ENCODE measurements around the gene UGT2B17. TPM values are rescaled to one million over a fixed set of nuclear protein-coding genes. Genes with fewer than 3 reads are reported as not detected.

The UGT2B17 gene
- total RNA-seq, 1 experiment from 2014 or later, result not detected

DNA sequence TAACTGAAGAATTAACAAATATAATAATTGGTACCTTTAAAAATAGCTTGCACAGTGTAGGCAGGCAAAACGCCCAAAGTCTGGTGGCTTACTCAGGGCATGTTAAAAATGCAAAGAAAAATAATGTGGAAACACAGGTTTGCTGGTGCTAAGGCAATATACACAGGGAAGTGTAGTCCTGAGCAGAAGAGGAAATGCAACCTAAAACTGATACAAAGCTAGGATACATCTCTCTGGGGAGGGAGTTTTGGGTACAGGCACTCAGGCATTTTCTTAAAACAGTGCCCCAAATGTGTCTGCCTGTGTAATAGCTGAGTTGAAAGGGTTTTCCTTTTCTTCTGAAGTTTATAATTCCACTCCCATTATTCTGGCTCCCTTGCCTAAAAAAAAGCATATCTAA lies 81.4 kb downstream of the UGT2B17 start:
- intact Hi-C loops (cut with micrococcal nuclease; ENCODE audit: unreplicated experiment) (no loop called here), in situ Hi-C loops (cut with HindIII; ENCODE audit: low pct_unique_long_range_greater_than_20kb, low sequenced_read_pairs) (no loop called here)
- H3K27me3 ChIP-seq (ENCODE audit: control insufficient read depth, insufficient read depth, low read length), result no peaks in the 10 kb centered on the region
- H3K27ac ChIP-seq (ENCODE audit: low read length), result no peak overlapping the region
- no TSS peak for BruUV-seq (replicated peaks)
- CTCF ChIA-PET, result no interaction called here
- no peak for ATAC-seq
- no peaks in the 10 kb centered on the region for H3K36me3 ChIP-seq (ENCODE audit: control insufficient read depth, insufficient read depth, low read length)
- H3K4me1 ChIP-seq (ENCODE audit: control insufficient read depth, insufficient read depth, low read length), result no peaks in the 10 kb centered on the region
- TF ChIP-seq SIN3A (IDR thresholded peaks at IDR 0.05; ENCODE audit: borderline replicate concordance, insufficient read depth, low read depth, low read length) (no peak), POLR2AphosphoS5 (IDR thresholded peaks at IDR 0.05; ENCODE audit: low read depth, low read length) (no peak), TCF7L2 (IDR thresholded peaks at IDR 0.05; ENCODE audit: low read depth, low read length) (no peak)
- TF ChIP-seq, protein P1, sequence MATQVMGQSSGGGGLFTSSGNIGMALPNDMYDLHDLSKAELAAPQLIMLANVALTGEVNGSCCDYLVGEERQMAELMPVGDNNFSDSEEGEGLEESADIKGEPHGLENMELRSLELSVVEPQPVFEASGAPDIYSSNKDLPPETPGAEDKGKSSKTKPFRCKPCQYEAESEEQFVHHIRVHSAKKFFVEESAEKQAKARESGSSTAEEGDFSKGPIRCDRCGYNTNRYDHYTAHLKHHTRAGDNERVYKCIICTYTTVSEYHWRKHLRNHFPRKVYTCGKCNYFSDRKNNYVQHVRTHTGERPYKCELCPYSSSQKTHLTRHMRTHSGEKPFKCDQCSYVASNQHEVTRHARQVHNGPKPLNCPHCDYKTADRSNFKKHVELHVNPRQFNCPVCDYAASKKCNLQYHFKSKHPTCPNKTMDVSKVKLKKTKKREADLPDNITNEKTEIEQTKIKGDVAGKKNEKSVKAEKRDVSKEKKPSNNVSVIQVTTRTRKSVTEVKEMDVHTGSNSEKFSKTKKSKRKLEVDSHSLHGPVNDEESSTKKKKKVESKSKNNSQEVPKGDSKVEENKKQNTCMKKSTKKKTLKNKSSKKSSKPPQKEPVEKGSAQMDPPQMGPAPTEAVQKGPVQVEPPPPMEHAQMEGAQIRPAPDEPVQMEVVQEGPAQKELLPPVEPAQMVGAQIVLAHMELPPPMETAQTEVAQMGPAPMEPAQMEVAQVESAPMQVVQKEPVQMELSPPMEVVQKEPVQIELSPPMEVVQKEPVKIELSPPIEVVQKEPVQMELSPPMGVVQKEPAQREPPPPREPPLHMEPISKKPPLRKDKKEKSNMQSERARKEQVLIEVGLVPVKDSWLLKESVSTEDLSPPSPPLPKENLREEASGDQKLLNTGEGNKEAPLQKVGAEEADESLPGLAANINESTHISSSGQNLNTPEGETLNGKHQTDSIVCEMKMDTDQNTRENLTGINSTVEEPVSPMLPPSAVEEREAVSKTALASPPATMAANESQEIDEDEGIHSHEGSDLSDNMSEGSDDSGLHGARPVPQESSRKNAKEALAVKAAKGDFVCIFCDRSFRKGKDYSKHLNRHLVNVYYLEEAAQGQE (IDR thresholded peaks at IDR 0.05; ENCODE audit: insufficient read depth in 1 of 2, low read depth in 2 of 2, low read length in 1 of 2), result no peak
- TF ChIP-seq, protein P2, sequence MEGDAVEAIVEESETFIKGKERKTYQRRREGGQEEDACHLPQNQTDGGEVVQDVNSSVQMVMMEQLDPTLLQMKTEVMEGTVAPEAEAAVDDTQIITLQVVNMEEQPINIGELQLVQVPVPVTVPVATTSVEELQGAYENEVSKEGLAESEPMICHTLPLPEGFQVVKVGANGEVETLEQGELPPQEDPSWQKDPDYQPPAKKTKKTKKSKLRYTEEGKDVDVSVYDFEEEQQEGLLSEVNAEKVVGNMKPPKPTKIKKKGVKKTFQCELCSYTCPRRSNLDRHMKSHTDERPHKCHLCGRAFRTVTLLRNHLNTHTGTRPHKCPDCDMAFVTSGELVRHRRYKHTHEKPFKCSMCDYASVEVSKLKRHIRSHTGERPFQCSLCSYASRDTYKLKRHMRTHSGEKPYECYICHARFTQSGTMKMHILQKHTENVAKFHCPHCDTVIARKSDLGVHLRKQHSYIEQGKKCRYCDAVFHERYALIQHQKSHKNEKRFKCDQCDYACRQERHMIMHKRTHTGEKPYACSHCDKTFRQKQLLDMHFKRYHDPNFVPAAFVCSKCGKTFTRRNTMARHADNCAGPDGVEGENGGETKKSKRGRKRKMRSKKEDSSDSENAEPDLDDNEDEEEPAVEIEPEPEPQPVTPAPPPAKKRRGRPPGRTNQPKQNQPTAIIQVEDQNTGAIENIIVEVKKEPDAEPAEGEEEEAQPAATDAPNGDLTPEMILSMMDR (IDR thresholded peaks at IDR 0.05), result no peak
- no peaks in the 10 kb centered on the region for H3K9me3 ChIP-seq (ENCODE audit: control insufficient read depth, insufficient read depth, low read depth, low read length)
- DNase-seq (ENCODE audit: low read depth, low spot score), result no peak
- H3K4me3 ChIP-seq (ENCODE audit: low read depth in 2 of 2, low read length in 2 of 2), result no peak overlapping the region
- POLR2A ChIA-PET, result no interaction called here

DNA sequence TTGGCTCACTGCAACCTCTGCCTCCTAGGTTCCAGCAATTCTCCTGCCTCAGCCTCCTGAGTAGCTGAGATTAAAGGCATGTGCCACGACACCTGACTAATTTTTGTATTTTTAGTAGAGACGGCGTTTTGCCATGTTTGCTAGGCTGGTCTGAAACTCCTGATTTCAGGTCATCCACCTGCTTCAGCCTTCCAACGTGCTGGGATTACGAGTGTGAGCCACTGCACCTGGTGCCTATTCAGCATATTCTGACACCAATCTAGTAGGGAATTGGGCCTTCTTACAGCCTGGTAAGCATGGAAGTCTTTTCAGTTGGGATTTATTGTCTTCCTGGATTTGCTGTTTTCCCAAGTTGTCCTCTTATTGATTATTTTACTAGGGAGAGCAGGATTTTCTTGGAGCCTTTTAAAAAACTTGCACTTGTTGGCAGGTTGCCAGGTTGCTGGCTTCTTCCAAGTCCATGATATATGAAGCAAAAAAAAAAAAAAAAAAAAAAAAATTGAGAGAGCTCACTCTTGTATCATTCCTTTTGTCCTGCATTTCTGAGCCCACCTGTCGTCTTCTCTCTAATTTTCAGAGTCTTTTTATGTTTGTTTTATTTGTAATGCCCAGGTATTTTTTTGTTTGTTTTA lies 85.2 kb downstream of the UGT2B17 start:
- intact Hi-C loops (cut with micrococcal nuclease; ENCODE audit: unreplicated experiment), result no loop called here

More for the DNA sequence above, 85.2 kb downstream of the UGT2B17 start:
- no peaks in the 10 kb centered on the region for H3K36me3 ChIP-seq (ENCODE audit: control insufficient read depth, insufficient read depth, low read length)
- DNase-seq (ENCODE audit: low read depth, low spot score) (no peak), ATAC-seq (no peak)
- CTCF ChIA-PET, result no interaction called here
- TF ChIP-seq, protein P1 (IDR thresholded peaks at IDR 0.05; ENCODE audit: insufficient read depth in 1 of 2, low read depth in 2 of 2, low read length in 1 of 2), result no peak
- no peak for TF ChIP-seq POLR2AphosphoS5 (IDR thresholded peaks at IDR 0.05; ENCODE audit: low read depth, low read length)
- no peak for TF ChIP-seq TCF7L2 (IDR thresholded peaks at IDR 0.05; ENCODE audit: low read depth, low read length)
- TF ChIP-seq SIN3A (IDR thresholded peaks at IDR 0.05; ENCODE audit: borderline replicate concordance, insufficient read depth, low read depth, low read length), result no peak
- TF ChIP-seq, protein P2 (IDR thresholded peaks at IDR 0.05), result no peak
- H3K27me3 ChIP-seq (ENCODE audit: control insufficient read depth, insufficient read depth, low read length), result no peaks in the 10 kb centered on the region
- no peak overlapping the region for H3K4me3 ChIP-seq (ENCODE audit: low read depth in 2 of 2, low read length in 2 of 2)
- H3K27ac ChIP-seq (ENCODE audit: low read length), result no peak overlapping the region
- in situ Hi-C loops (cut with HindIII; ENCODE audit: low pct_unique_long_range_greater_than_20kb, low sequenced_read_pairs), result no loop called here
- no peaks in the 10 kb centered on the region for H3K4me1 ChIP-seq (ENCODE audit: control insufficient read depth, insufficient read depth, low read length)
- no peaks in the 10 kb centered on the region for H3K9me3 ChIP-seq (ENCODE audit: control insufficient read depth, insufficient read depth, low read depth, low read length)
- no TSS peak for BruUV-seq (replicated peaks)
- POLR2A ChIA-PET, result no interaction called here

Measured in Panc1 (cell line).